Neural progenitor cell (in vitro differentiated cells): ENCODE measurements around the gene ALDH3A1. TPM values are rescaled to one million over a fixed set of nuclear protein-coding genes. Genes with fewer than 3 reads are reported as not detected.

Source experiments
- DNase-seq: peaks from one replicate; pipeline ENCODE4 v3.0.0-alpha.2; 2016; ENCODE audit warnings: low spot score
- H2AFZ ChIP-seq: fragments of 200-600 bp; sonication (generic); replicated peaks from 2 replicates; pipeline ENCODE4 v1.6.1; 2016; ENCODE audit warnings: antibody characterized with exemption
- H3F3A ChIP-seq: fragments of 200-600 bp; sonication (generic); 2 replicates; pipeline ENCODE4 v1.6.1; 2016; ENCODE audit warnings: antibody characterized with exemption, low read depth
- H3K27ac ChIP-seq: fragments of 200-600 bp; sonication (generic); 2 replicates; pipeline ENCODE4 v1.5.1; 2016; ENCODE audit warnings: mild to moderate bottlenecking
- H3K27me3 ChIP-seq: fragments of 200-600 bp; sonication (generic); 2 replicates; pipeline ENCODE4 v1.6.1; 2016; ENCODE audit warnings: mild to moderate bottlenecking, moderate library complexity
- H3K36me3 ChIP-seq: fragments of 200-600 bp; sonication (generic); 2 replicates; pipeline ENCODE4 v1.5.1; 2016
- H3K4me1 ChIP-seq: fragments of 200-600 bp; sonication (generic); 2 replicates; pipeline ENCODE4 v1.6.1; 2016; ENCODE audit warnings: mixed run types
- H3K4me2 ChIP-seq: fragments of 200-600 bp; sonication (generic); 2 replicates; pipeline ENCODE4 v1.6.1; 2016
- H3K4me3 ChIP-seq: fragments of 200-600 bp; sonication (generic); 2 replicates; pipeline ENCODE4 v1.5.1; 2016
- H3K79me2 ChIP-seq: fragments of 200-600 bp; sonication (generic); 2 replicates; pipeline ENCODE4 v1.6.1; 2016; ENCODE audit warnings: low read depth
- H3K9ac ChIP-seq: fragments of 200-600 bp; sonication (generic); 2 replicates; pipeline ENCODE4 v1.6.1; 2016
- H3K9me3 ChIP-seq: fragments of 200-600 bp; sonication (generic); 2 replicates; pipeline ENCODE4 v1.5.1; 2016; ENCODE audit warnings: low read depth
- H4K20me1 ChIP-seq: fragments of 200-600 bp; sonication (generic); 2 replicates; pipeline ENCODE4 v1.6.1; 2016; ENCODE audit warnings: low read depth
- H3K27ac Mint-ChIP-seq: 3 replicates; pipeline ENCODE4 v1.8.0; 2021; ENCODE audit warnings: mixed read lengths
- H3K27me3 Mint-ChIP-seq: 2 replicates; pipeline ENCODE4 v1.8.0; 2022; ENCODE audit warnings: low read depth, mild to moderate bottlenecking, inconsistent platforms, moderate library complexity, mixed read lengths; ENCODE audit not compliant: insufficient read depth
- H3K36me3 Mint-ChIP-seq: 3 replicates; pipeline ENCODE4 v1.8.0; 2021; ENCODE audit warnings: mixed read lengths
- H3K4me1 Mint-ChIP-seq: 3 replicates; pipeline ENCODE4 v1.8.0; 2021; ENCODE audit warnings: mixed read lengths
- H3K4me3 Mint-ChIP-seq: 3 replicates; pipeline ENCODE4 v1.8.0; 2021; ENCODE audit warnings: mild to moderate bottlenecking, moderate library complexity, mixed read lengths
- H3K9me3 Mint-ChIP-seq: 3 replicates; pipeline ENCODE4 v1.8.0; 2020; ENCODE audit warnings: mixed read lengths
- EZH2 ChIP-seq: fragments of 200-600 bp; sonication (generic); IDR thresholded peaks from 2 replicates; pipeline ENCODE4 v1.6.1; 2017; ENCODE audit warnings: antibody characterized with exemption, mild to moderate bottlenecking, moderate library complexity
- EZH2phosphoT487 ChIP-seq: fragments of 200-600 bp; sonication (generic); IDR thresholded peaks from 2 replicates; pipeline ENCODE4 v1.6.1; 2017; ENCODE audit warnings: antibody characterized with exemption
- total RNA-seq: library from RNA; depleted of rRNA; stranded (reverse); fragments of >200 nt; gene quantifications from 2 replicates; pipeline ENCODE4 v1.2.3, GENCODE V29; 2015; ENCODE audit warnings: low replicate concordance
- TF ChIP-seq, protein P1 (sequence below): fragments of 200-600 bp; sonication (generic); IDR thresholded peaks from 2 replicates; pipeline ENCODE4 v1.5.1; 2017; ENCODE audit warnings: antibody characterized with exemption, mild to moderate bottlenecking

Gene ALDH3A1
- total RNA-seq, 1 donor from 2014 or later: not detected

DNA sequence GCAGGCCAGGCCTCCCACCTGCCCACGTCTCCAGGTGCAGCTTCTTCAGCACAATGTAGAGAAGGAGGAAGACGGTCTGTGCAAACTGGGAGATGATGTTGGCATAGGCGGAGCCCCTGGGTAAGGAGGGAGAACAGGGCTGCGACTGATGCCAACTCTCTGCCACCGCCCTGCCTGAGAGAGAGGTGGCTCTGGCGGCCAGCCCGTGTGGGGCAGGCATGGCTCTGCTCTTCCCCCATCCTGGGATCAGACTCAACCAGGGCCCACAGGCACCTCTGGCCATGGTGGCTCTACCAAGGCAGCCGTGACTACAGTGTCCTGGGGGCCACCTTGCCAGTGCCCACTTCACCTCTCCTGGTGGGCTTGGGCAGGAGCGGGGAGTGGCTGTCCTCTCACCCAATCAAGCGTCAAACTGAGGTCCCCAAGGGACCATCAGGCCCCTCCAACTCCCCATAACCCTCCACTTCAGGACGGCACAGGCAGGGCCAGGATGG is 40.3 kb downstream of the ALDH3A1 start:
- H3K27me3 ChIP-seq: no peaks in the 10 kb centered on the region
- no peak for DNase-seq
- no peak overlapping the region for H3K4me3 Mint-ChIP-seq
- H3K4me2 ChIP-seq: peak overlapping the region; percentile 61
- H3K9me3 ChIP-seq: no peaks in the 10 kb centered on the region
- H3K79me2 ChIP-seq: no peaks in the 10 kb centered on the region
- no peaks in the 10 kb centered on the region for H3K36me3 ChIP-seq
- no peak overlapping the region for H2AFZ ChIP-seq
- H3K9ac ChIP-seq: no peak overlapping the region
- peaks cover 29% of the 10 kb centered on the region for H3F3A ChIP-seq
- no peaks in the 10 kb centered on the region for H3K9me3 Mint-ChIP-seq
- peaks cover 49% of the 10 kb centered on the region for H3K4me1 ChIP-seq
- no peaks in the 10 kb centered on the region for H4K20me1 ChIP-seq
- no peak overlapping the region for H3K27ac Mint-ChIP-seq
- H3K36me3 Mint-ChIP-seq: no peaks in the 10 kb centered on the region
- peaks cover 8% of the 10 kb centered on the region for H3K27me3 Mint-ChIP-seq
- TF ChIP-seq EZH2phosphoT487: no peak
- TF ChIP-seq, protein P1, sequence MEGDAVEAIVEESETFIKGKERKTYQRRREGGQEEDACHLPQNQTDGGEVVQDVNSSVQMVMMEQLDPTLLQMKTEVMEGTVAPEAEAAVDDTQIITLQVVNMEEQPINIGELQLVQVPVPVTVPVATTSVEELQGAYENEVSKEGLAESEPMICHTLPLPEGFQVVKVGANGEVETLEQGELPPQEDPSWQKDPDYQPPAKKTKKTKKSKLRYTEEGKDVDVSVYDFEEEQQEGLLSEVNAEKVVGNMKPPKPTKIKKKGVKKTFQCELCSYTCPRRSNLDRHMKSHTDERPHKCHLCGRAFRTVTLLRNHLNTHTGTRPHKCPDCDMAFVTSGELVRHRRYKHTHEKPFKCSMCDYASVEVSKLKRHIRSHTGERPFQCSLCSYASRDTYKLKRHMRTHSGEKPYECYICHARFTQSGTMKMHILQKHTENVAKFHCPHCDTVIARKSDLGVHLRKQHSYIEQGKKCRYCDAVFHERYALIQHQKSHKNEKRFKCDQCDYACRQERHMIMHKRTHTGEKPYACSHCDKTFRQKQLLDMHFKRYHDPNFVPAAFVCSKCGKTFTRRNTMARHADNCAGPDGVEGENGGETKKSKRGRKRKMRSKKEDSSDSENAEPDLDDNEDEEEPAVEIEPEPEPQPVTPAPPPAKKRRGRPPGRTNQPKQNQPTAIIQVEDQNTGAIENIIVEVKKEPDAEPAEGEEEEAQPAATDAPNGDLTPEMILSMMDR: no peak
- no peak for TF ChIP-seq EZH2
- no peak overlapping the region for H3K4me3 ChIP-seq
- no peak overlapping the region for H3K27ac ChIP-seq
- H3K4me1 Mint-ChIP-seq: peaks cover 43% of the 10 kb centered on the region

DNA sequence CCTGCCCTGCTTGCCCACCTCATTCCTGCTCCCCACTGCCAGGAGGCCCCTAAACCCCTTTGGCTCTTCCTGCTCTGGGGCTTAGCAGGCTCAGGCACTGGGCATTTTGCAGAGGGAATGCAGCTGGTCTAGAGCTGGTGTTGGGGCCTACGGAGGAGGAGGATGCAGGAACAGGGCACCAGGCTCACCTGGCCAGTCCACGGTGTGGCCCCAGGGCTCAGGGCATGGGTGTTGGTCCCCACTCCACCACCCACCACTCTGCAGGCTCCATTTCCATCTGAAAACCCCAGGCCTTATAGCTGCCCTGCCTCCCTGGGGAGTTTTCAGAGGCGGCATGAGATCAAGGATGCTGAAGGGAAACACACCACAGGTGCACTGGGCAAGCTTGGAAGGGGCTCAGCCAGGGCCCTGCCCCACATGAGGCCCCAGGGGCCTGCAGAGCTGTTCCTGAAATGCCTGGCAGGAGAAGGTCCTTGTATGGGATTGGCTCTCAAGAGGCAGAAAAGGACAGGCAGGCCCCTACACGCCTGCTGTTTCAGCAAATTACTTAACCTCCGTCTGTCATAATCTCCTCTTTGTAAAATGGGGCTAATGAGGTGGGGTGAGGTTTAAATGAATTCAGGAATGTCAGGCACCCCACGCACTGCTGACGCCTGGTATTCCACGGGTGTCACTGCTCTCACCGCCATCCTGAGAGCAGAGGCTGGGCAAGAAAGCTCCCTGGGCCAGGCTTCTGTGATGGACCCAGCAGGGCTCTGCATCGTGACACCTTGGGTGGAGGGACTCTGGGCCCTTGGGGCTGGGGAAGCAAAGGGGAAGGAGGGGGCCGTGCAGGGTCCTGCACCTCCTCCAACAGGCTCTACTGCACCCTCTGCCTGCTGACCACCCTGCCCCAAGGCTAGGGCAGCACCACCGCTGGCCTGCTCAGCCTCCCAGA is 41.0 kb downstream of the ALDH3A1 start:
- peak overlapping the region; percentile 61 for H3K4me2 ChIP-seq
- H3K27ac Mint-ChIP-seq: peak overlapping the region; percentile 57
- no peaks in the 10 kb centered on the region for H3K36me3 ChIP-seq
- H3F3A ChIP-seq: peaks cover 32% of the 10 kb centered on the region
- no peak overlapping the region for H3K4me3 ChIP-seq
- TF ChIP-seq, protein P1: no peak
- H3K79me2 ChIP-seq: no peaks in the 10 kb centered on the region
- H3K4me1 Mint-ChIP-seq: peaks cover 48% of the 10 kb centered on the region
- no peak overlapping the region for H3K4me3 Mint-ChIP-seq
- no peaks in the 10 kb centered on the region for H3K36me3 Mint-ChIP-seq
- peak; percentile 71 for DNase-seq
- no peaks in the 10 kb centered on the region for H3K9me3 Mint-ChIP-seq
- no peak overlapping the region for H3K9ac ChIP-seq
- H3K4me1 ChIP-seq: peaks cover 50% of the 10 kb centered on the region
- no peaks in the 10 kb centered on the region for H3K27me3 ChIP-seq
- no peaks in the 10 kb centered on the region for H3K9me3 ChIP-seq
- H3K27me3 Mint-ChIP-seq: peaks cover 8% of the 10 kb centered on the region
- peak overlapping the region; percentile 69 for H3K27ac ChIP-seq
- H4K20me1 ChIP-seq: no peaks in the 10 kb centered on the region
- H2AFZ ChIP-seq: no peak overlapping the region

DNA sequence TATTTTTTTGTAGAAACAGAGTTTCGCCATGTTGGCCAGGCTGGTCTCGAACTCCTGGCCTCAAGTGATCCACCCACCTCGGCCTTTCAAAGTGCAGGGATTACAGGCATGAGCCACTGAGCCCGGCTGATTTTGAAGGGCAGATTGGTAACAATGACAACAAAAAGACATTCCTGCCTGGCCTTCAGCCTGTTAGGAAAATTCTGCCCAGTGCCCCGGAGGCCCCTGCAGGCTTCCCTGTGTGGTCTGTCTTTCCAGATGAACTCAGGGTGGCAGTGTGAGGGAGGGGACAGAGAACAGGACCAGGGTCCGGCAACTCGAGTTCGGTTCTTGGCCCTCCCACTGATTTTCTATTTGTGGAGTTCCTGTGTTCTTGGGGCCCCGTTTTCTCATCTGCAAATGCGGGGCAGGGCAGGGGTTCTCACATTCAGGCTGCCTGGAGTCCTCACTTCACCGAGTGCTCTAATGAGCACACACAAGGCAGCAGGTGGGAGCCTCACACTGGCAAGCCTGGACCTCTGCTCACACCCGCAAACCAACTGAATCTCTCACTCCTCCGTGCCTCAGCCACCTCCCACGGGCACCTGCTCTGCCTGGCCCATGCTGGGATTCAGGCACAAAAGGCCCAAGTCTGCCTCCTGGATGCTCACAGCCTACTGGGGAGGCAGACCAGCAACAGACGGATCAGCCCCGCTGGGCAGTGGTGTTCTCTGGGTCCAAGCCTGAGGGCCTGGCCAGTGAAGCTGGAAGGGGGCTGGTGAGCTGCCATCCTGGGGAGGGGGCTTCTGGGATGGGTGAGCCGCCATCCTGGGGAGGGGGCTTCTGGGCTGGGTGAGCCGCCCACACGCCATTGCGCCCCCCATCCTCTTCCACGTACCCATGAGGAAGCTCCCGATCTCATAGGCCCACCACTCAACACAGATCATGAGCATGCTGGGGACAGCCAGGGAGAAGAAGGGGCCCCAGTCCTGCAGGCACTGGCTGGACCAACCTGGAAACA is 42.0 kb downstream of the ALDH3A1 start:
- DNase-seq: peak; percentile 70
- peak overlapping the region; percentile 76 for H3K27ac ChIP-seq
- no peaks in the 10 kb centered on the region for H3K36me3 Mint-ChIP-seq
- peak overlapping the region; percentile 57 for H3K27ac Mint-ChIP-seq
- H3F3A ChIP-seq: peaks cover 32% of the 10 kb centered on the region
- peaks cover 50% of the 10 kb centered on the region for H3K4me1 ChIP-seq
- H3K9me3 Mint-ChIP-seq: no peaks in the 10 kb centered on the region
- no peak overlapping the region for H3K4me3 ChIP-seq
- H4K20me1 ChIP-seq: no peaks in the 10 kb centered on the region
- H2AFZ ChIP-seq: no peak overlapping the region
- TF ChIP-seq EZH2phosphoT487: no peak
- no peak for TF ChIP-seq EZH2
- TF ChIP-seq, protein P1: no peak
- H3K79me2 ChIP-seq: no peaks in the 10 kb centered on the region
- H3K9ac ChIP-seq: no peak overlapping the region
- H3K4me1 Mint-ChIP-seq: peaks cover 49% of the 10 kb centered on the region
- peaks cover 8% of the 10 kb centered on the region for H3K27me3 Mint-ChIP-seq
- no peaks in the 10 kb centered on the region for H3K9me3 ChIP-seq
- no peak overlapping the region for H3K4me3 Mint-ChIP-seq
- no peaks in the 10 kb centered on the region for H3K27me3 ChIP-seq
- no peaks in the 10 kb centered on the region for H3K36me3 ChIP-seq
- H3K4me2 ChIP-seq: peak overlapping the region; percentile 61
